Sigmoid colon (tissue), 7 donors: ENCODE measurements around the gene TJAP1. TPM values are rescaled to one million over a fixed set of nuclear protein-coding genes. Genes with fewer than 3 reads are reported as not detected.

Experiments
- DNase-seq: peaks from one replicate; pipeline ENCODE4 v3.0.0-alpha.2; 2019
- H3K27ac ChIP-seq, 4 donors: fragments of 200-600 bp; sonication (generic); one replicate each; pipeline ENCODE4 v1.5.1; 2016 to 2019; ENCODE audit warnings: mild to moderate bottlenecking in 1 of 4
- H3K27me3 ChIP-seq, 3 donors: fragments of 200-600 bp; sonication (generic); one replicate each; pipeline ENCODE4 v1.5.1; 2019; ENCODE audit warnings: mild to moderate bottlenecking in 1 of 3
- H3K36me3 ChIP-seq, 4 donors: fragments of 200-600 bp; sonication (generic); one replicate each; pipeline ENCODE4 v1.5.1; 2016 to 2019
- H3K4me1 ChIP-seq, 4 donors: fragments of 200-600 bp; sonication (generic); one replicate each; pipeline ENCODE4 v1.5.1; 2017 to 2019
- H3K4me3 ChIP-seq, 4 donors: fragments of 200-600 bp; sonication (generic); one replicate each; pipeline ENCODE4 v1.5.1; 2017 to 2019; ENCODE audit warnings: mild to moderate bottlenecking in 2 of 4, moderate library complexity in 1 of 4
- H3K9me3 ChIP-seq, 4 donors: fragments of 200-600 bp in 3 of 4; sonication (generic) in 3 of 4; one replicate each; pipeline versions ENCODE4 v1.5.1 to v1.6.1; 2013 to 2019
- CTCF ChIP-seq, 4 experiments: fragments of 450-650 bp in 3 of 4; fragments of 200-600 bp in 1 of 4; IDR thresholded peaks; one replicate each; pipeline ENCODE4 v1.5.1; 2016 to 2019; ENCODE audit warnings: antibody characterized with exemption in 4 of 4, mild to moderate bottlenecking in 3 of 4, moderate library complexity in 2 of 4
- EP300 ChIP-seq, 4 donors: sonication (generic); formaldehyde crosslinking; IDR thresholded peaks; one replicate each; pipeline ENCODE4 v1.6.1; 2017; ENCODE audit warnings: antibody characterized with exemption in 4 of 4
- POLR2A ChIP-seq, 2 donors: fragments of 450-650 bp; IDR thresholded peaks; one replicate each; pipeline ENCODE4 v1.6.1; 2016; ENCODE audit warnings: antibody characterized with exemption in 2 of 2, mild to moderate bottlenecking in 2 of 2, moderate library complexity in 2 of 2
- POLR2AphosphoS5 ChIP-seq, 4 donors: sonication (generic); formaldehyde crosslinking; IDR thresholded peaks; one replicate each; pipeline ENCODE4 v1.6.1; 2017; ENCODE audit warnings: antibody characterized with exemption in 4 of 4
- WGBS, 2 donors: extraction: QIAGEN DNeasy Blood & Tissue Kit; methylation state at CpG; one replicate each; pipeline ENCODE4 v1.1.7; 2013; 5-methylcytosine and 5-hydroxymethylcytosine counted together
- intact Hi-C: fragments of 100-400 bp; cut with DNase I; formaldehyde crosslinking; loops from one replicate; pipeline ENCODE4 v1.15.1; 2023
- polyA plus RNA-seq, 3 donors: library from polyadenylated mRNA; stranded (reverse); fragments of 200-250 nt; gene quantifications; one replicate each; pipeline ENCODE4 v1.2.3, GENCODE V29; 2013
- total RNA-seq, 4 donors: library from RNA; depleted of rRNA; stranded (reverse); fragments of >200 nt; gene quantifications; one replicate each; pipeline ENCODE4 v1.1.0, GENCODE V29; 2016
- donor health status: healthy with polysubstance abuse.
- donor health status: Bipolar disorder and iron deficiency.
- donor health status: healthy.

Gene TJAP1
- total and polyA plus RNA-seq, 7 donors: 3.0 to 27.1 (median 20.0) TPM

GRCh38 chr6:43509984-43510826 is 32.8 kb downstream of the TJAP1 start, which contains the start of gene LRRC73:
Gene LRRC73 (minus strand): TSS chr6:43510346. CDS start chr6:43509785, 561 bp downstream.
- Histone ChIP-seq H3K27me3 (peaks cover 0 to 14% (median 0%) of the 10 kb centered on the region in 3 donors), H3K4me3 (peak within 1 kb of the TSS; percentile 50 to 86 (median 73)), H3K36me3 (peaks cover 24 to 52% (median 33%) of the 10 kb centered on the region in 4 donors), H3K27ac (peak within 1 kb of the TSS; percentile 63 to 71 (median 64)), H3K9me3 (no peaks in the 10 kb centered on the region), H3K4me1 (peaks cover 0 to 39% (median 32%) of the 10 kb centered on the region in 4 donors)
- WGBS, 2 donors: 2 to 9% methylated on average over 96 of the region's 96 CpGs
- no peak for TF ChIP-seq CTCF (IDR thresholded peaks at IDR 0.05)
- peak in 3 of 4 donors; percentile 31 to 60 (median 59) for TF ChIP-seq POLR2AphosphoS5 (IDR thresholded peaks at IDR 0.05)
- peak; percentile 92 for DNase-seq
- intact Hi-C loops: loop anchor here (5.0 to 10.0 kb wide), 4 partner anchors 143 to 335 kb away; partner anchors contain the start of genes DNPH1, SRF and ZNF318

- TF ChIP-seq EP300 (IDR thresholded peaks at IDR 0.05): no peak
- no peak for TF ChIP-seq POLR2AphosphoS5 (IDR thresholded peaks at IDR 0.05)
- no peak for TF ChIP-seq CTCF (IDR thresholded peaks at IDR 0.05)
- no peak for TF ChIP-seq POLR2A (IDR thresholded peaks at IDR 0.05)
- intact Hi-C loops: loop anchor here (10.0 kb wide), 1 partner anchor 336 kb away; the partner anchor contains the start of gene SRF
- H3K36me3 ChIP-seq: peaks cover 24 to 50% (median 32%) of the 10 kb centered on the region in 4 donors
- peaks cover 0 to 45% (median 38%) of the 10 kb centered on the region in 4 donors for H3K4me1 ChIP-seq
- H3K27ac ChIP-seq: peak overlapping the region; percentile 63 to 71 (median 64)
- H3K4me3 ChIP-seq: peak overlapping the region in 3 of 4 donors; percentile 66 to 86 (median 80)
- H3K27me3 ChIP-seq: peaks cover 0 to 14% (median 0%) of the 10 kb centered on the region in 3 donors
- H3K9me3 ChIP-seq: no peaks in the 10 kb centered on the region
- DNase-seq: no peak
- 21 to 74% methylated on average over 10 of the region's 10 CpGs for WGBS, 2 donors
These were observed 33.4 kb downstream of the TJAP1 start for GRCh38 chr6:43510827-43511163.

- no peak for TF ChIP-seq POLR2AphosphoS5 (IDR thresholded peaks at IDR 0.05)
- no peak for TF ChIP-seq CTCF (IDR thresholded peaks at IDR 0.05)
- no peak for TF ChIP-seq POLR2A (IDR thresholded peaks at IDR 0.05)
- no peak for TF ChIP-seq EP300 (IDR thresholded peaks at IDR 0.05)
- Histone ChIP-seq H3K9me3 (no peaks in the 10 kb centered on the region), H3K4me3 (no peak overlapping the region), H3K27ac (no peak overlapping the region), H3K27me3 (peaks cover 0 to 14% (median 0%) of the 10 kb centered on the region in 3 donors), H3K36me3 (peaks cover 24 to 49% (median 32%) of the 10 kb centered on the region in 4 donors), H3K4me1 (peaks cover 0 to 45% (median 42%) of the 10 kb centered on the region in 4 donors)
- intact Hi-C loops: loop anchor here (10.0 kb wide), 1 partner anchor 337 kb away; the partner anchor contains the start of gene SRF
- DNase-seq: no peak
- 91 to 95% methylated on average over 11 of the region's 11 CpGs for WGBS, 2 donors
These were observed 34.5 kb downstream of the TJAP1 start for GRCh38 chr6:43511824-43512415.

- peak overlapping the region; percentile 73 to 94 (median 79) for H3K4me3 ChIP-seq
- intact Hi-C loops: loop anchor here (2.0 to 10.0 kb wide), 2 partner anchors 113 to 341 kb away; partner anchors contain the start of genes GTPBP2 and SRF
- H3K27ac ChIP-seq: peak overlapping the region in 3 of 4 donors; percentile 84 to 91 (median 85)
- DNase-seq: no peak
- H3K9me3 ChIP-seq: no peaks in the 10 kb centered on the region
- TF ChIP-seq CTCF (IDR thresholded peaks at IDR 0.05): no peak
- TF ChIP-seq POLR2A (IDR thresholded peaks at IDR 0.05): no peak
- TF ChIP-seq POLR2AphosphoS5 (IDR thresholded peaks at IDR 0.05): no peak
- no peak for TF ChIP-seq EP300 (IDR thresholded peaks at IDR 0.05)
- H3K36me3 ChIP-seq: peaks cover 38 to 66% (median 46%) of the 10 kb centered on the region in 4 donors
- peaks cover 0 to 42% (median 36%) of the 10 kb centered on the region in 4 donors for H3K4me1 ChIP-seq
- 71 to 79% methylated on average over 9 of the region's 9 CpGs for WGBS, 2 donors
- no peaks in the 10 kb centered on the region for H3K27me3 ChIP-seq
These were observed 38.4 kb downstream of the TJAP1 start for GRCh38 chr6:43515808-43516207.
